ENCODE measurements around the gene TNNC2.

TNNC2 gene

DNA sequence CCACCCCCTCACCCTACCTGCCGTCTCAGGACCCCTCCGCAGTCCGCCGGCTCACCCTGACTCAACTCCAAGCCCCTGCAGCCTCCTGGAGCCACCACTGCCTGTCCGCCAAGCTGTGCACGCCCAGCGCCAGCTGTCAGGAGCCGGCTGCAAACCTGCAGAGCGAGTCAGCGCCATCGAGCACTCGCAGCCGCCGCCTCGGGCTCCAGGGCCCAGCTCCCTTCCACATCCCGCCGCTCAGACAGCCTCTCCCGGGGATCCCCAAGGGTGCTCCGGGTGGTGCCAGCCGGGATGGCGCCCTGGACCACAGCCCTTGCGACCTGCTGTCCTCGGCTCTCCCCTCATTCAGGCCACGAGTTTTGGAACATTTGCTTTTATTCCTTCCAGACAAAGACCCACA lies 4.3 kb downstream of the TNNC2 start:
- H3K9ac ChIP-seq (ENCODE audit: low read length) = no peak overlapping the region
- H3K79me2 ChIP-seq (ENCODE audit: insufficient read depth, low read length) = no peaks in the 10 kb centered on the region
- peaks cover 10% of the 10 kb centered on the region for H3F3A ChIP-seq (ENCODE audit: insufficient read depth)
- H3K4me3 ChIP-seq (ENCODE audit: insufficient read depth, low read length, poor library complexity, severe bottlenecking) = no peak overlapping the region
- H4K20me1 ChIP-seq (ENCODE audit: low read depth, low read length) = no peaks in the 10 kb centered on the region
- H3K27me3 ChIP-seq (ENCODE audit: low read length) = no peaks in the 10 kb centered on the region
- H3K27ac ChIP-seq (ENCODE audit: low read depth, low read length) = no peak overlapping the region
- H3K36me3 ChIP-seq (ENCODE audit: low read length) = no peaks in the 10 kb centered on the region
- H3K9me3 ChIP-seq (ENCODE audit: insufficient read depth, low read length) = no peaks in the 10 kb centered on the region
- H3K4me2 ChIP-seq (ENCODE audit: low read depth, low read length, poor library complexity, severe bottlenecking) = no peak overlapping the region
- no peak overlapping the region for H2AFZ ChIP-seq (ENCODE audit: low read depth, low read length, severe bottlenecking)
- no peak for TF ChIP-seq EZH2phosphoT487 (conservative IDR thresholded peaks at IDR 0.05; ENCODE audit: low read length)
- TF ChIP-seq, protein P1, sequence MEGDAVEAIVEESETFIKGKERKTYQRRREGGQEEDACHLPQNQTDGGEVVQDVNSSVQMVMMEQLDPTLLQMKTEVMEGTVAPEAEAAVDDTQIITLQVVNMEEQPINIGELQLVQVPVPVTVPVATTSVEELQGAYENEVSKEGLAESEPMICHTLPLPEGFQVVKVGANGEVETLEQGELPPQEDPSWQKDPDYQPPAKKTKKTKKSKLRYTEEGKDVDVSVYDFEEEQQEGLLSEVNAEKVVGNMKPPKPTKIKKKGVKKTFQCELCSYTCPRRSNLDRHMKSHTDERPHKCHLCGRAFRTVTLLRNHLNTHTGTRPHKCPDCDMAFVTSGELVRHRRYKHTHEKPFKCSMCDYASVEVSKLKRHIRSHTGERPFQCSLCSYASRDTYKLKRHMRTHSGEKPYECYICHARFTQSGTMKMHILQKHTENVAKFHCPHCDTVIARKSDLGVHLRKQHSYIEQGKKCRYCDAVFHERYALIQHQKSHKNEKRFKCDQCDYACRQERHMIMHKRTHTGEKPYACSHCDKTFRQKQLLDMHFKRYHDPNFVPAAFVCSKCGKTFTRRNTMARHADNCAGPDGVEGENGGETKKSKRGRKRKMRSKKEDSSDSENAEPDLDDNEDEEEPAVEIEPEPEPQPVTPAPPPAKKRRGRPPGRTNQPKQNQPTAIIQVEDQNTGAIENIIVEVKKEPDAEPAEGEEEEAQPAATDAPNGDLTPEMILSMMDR (IDR thresholded peaks at IDR 0.05; ENCODE audit: insufficient read depth, low read length, poor library complexity, severe bottlenecking) = no peak
- H3K9me2 ChIP-seq (replicated peaks; ENCODE audit: insufficient read depth, low read length) = no peaks in the 10 kb centered on the region

DNA sequence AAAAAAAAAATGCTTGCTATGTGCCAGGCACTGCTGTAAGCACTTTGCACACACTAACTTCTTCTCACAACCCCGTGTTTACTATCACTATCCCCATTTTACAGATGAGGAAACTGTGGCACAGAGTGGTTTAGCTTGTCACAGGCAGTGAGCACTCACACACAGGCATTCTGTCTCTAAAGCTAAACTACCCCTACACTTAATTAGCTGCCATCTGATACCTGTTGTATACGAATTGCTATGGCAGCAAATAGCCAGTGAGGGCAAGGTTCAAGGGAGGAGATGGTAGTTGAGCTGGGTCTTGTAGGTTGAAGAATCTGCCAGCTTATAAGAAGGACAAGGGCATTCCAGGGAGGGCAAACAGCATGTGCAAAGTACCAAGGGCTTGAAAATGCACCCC lies 5.2 kb downstream of the TNNC2 start:
- Histone ChIP-seq H3K4me2 (ENCODE audit: low read depth, low read length, poor library complexity, severe bottlenecking) (no peak overlapping the region), H3K79me2 (ENCODE audit: insufficient read depth, low read length) (no peaks in the 10 kb centered on the region), H3K36me3 (ENCODE audit: low read length) (0 out of 2 replicates have a peak, but pooled peaks cover 2% of the 10 kb centered on the region), H3F3A (ENCODE audit: insufficient read depth) (peaks cover 17% of the 10 kb centered on the region), H3K27ac (ENCODE audit: low read depth, low read length) (no peak overlapping the region), H2AFZ (ENCODE audit: low read depth, low read length, severe bottlenecking) (no peak overlapping the region), H3K9me2 (replicated peaks; ENCODE audit: insufficient read depth, low read length) (no peaks in the 10 kb centered on the region), H3K4me3 (ENCODE audit: insufficient read depth, low read length, poor library complexity, severe bottlenecking) (no peak overlapping the region), H3K9me3 (ENCODE audit: insufficient read depth, low read length) (no peaks in the 10 kb centered on the region), H4K20me1 (ENCODE audit: low read depth, low read length) (no peaks in the 10 kb centered on the region), H3K27me3 (ENCODE audit: low read length) (no peaks in the 10 kb centered on the region), H3K9ac (ENCODE audit: low read length) (no peak overlapping the region)
- TF ChIP-seq EZH2phosphoT487 (conservative IDR thresholded peaks at IDR 0.05; ENCODE audit: low read length) = no peak
- TF ChIP-seq, protein P1 (IDR thresholded peaks at IDR 0.05; ENCODE audit: insufficient read depth, low read length, poor library complexity, severe bottlenecking) = no peak

DNA sequence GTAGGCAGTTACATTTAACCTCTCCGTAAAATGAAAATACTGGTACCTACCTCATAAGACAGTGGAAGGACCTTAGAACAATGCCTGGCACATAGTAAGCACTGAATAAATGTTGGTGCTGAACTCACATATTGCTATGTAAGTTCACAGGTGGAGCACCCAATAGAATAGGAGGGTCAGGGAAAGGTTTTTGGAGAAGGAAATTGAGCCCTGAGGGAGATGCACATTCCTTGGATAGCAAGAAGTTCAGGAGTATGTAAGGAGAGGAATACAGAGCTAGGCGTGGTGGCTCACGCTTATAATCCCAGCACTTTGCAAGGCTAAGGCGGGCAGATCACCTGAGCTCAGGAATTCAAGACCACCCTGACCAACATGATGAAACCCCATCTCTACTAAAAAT lies 7.6 kb downstream of the TNNC2 start:
- peaks cover 26% of the 10 kb centered on the region for H3F3A ChIP-seq (ENCODE audit: insufficient read depth)
- H3K4me3 ChIP-seq (ENCODE audit: insufficient read depth, low read length, poor library complexity, severe bottlenecking) = no peak overlapping the region
- H3K9me3 ChIP-seq (ENCODE audit: insufficient read depth, low read length) = no peaks in the 10 kb centered on the region
- no peaks in the 10 kb centered on the region for H3K27me3 ChIP-seq (ENCODE audit: low read length)
- no peak overlapping the region for H3K9ac ChIP-seq (ENCODE audit: low read length)
- no peaks in the 10 kb centered on the region for H4K20me1 ChIP-seq (ENCODE audit: low read depth, low read length)
- no peaks in the 10 kb centered on the region for H3K9me2 ChIP-seq (replicated peaks; ENCODE audit: insufficient read depth, low read length)
- no peak for TF ChIP-seq EZH2phosphoT487 (conservative IDR thresholded peaks at IDR 0.05; ENCODE audit: low read length)
- TF ChIP-seq, protein P1 (IDR thresholded peaks at IDR 0.05; ENCODE audit: insufficient read depth, low read length, poor library complexity, severe bottlenecking) = no peak
- no peak overlapping the region for H3K27ac ChIP-seq (ENCODE audit: low read depth, low read length)
- no peak overlapping the region for H2AFZ ChIP-seq (ENCODE audit: low read depth, low read length, severe bottlenecking)
- no peak overlapping the region for H3K4me2 ChIP-seq (ENCODE audit: low read depth, low read length, poor library complexity, severe bottlenecking)
- H3K79me2 ChIP-seq (ENCODE audit: insufficient read depth, low read length) = 0 out of 2 replicates have a peak, but pooled peaks cover 1% of the 10 kb centered on the region
- peaks cover 13% of the 10 kb centered on the region; the same call in 1 of the 2 replicates for H3K36me3 ChIP-seq (ENCODE audit: low read length)

Measured in SU-DHL-6 (cell line).